ENCODE data around the gene DNAJC6.

DNAJC6 gene

GRCh38 chr1:65297706-65298105, 11.6 kb upstream of the DNAJC6 start:
- peak; percentile 44 for DNase-seq

- no peak for DNase-seq
Measured at GRCh38 chr1:65299328-65299727, 10.0 kb upstream of the DNAJC6 start.

- DNase-seq = no peak
Measured at GRCh38 chr1:65308781-65309303, 501 bp upstream of the DNAJC6 start.

GRCh38 chr1:65310078-65310587, 790 bp downstream of the DNAJC6 start:
- DNase-seq = peak; percentile 83

- peak; percentile 30 for DNase-seq
Measured at GRCh38 chr1:65311760-65312159, 2.4 kb downstream of the DNAJC6 start.

GRCh38 chr1:65316233-65316632, 6.9 kb downstream of the DNAJC6 start:
- DNase-seq = no peak

- DNase-seq = peak; percentile 97
Measured at GRCh38 chr1:65317866-65318653, 8.7 kb downstream of the DNAJC6 start.

GRCh38 chr1:65319141-65319540, 9.8 kb downstream of the DNAJC6 start:
- DNase-seq = peak; percentile 66

- no peak for DNase-seq
Measured at GRCh38 chr1:65319754-65320153, 10.4 kb downstream of the DNAJC6 start.

- no peak for DNase-seq
Measured at GRCh38 chr1:65321879-65322278, 12.5 kb downstream of the DNAJC6 start.

GRCh38 chr1:65323246-65323645, 13.9 kb downstream of the DNAJC6 start:
- DNase-seq = peak; percentile 51

GRCh38 chr1:65330021-65330420, 20.7 kb downstream of the DNAJC6 start:
- no peak for DNase-seq

GRCh38 chr1:65330822-65331221, 21.5 kb downstream of the DNAJC6 start:
- DNase-seq = no peak

GRCh38 chr1:65332821-65333220, 23.5 kb downstream of the DNAJC6 start:
- no peak for DNase-seq

- DNase-seq = no peak
Measured at GRCh38 chr1:65334081-65334480, 24.7 kb downstream of the DNAJC6 start.

- DNase-seq = peak; percentile 34
Measured at GRCh38 chr1:65339866-65340468, 30.6 kb downstream of the DNAJC6 start.

- DNase-seq = peak; percentile 79
Measured at GRCh38 chr1:65341381-65341780, 32.0 kb downstream of the DNAJC6 start.

- no peak for DNase-seq
Measured at GRCh38 chr1:65343286-65343685, 33.9 kb downstream of the DNAJC6 start.

GRCh38 chr1:65344171-65344814, 35.0 kb downstream of the DNAJC6 start:
- DNase-seq = peak; percentile 37

- DNase-seq = no peak
Measured at GRCh38 chr1:65346190-65346589, 36.8 kb downstream of the DNAJC6 start.

GRCh38 chr1:65355031-65355712, 45.8 kb downstream of the DNAJC6 start:
- DNase-seq = peak; percentile 67

- DNase-seq = no peak
Measured at GRCh38 chr1:65357291-65357960, 48.1 kb downstream of the DNAJC6 start.

All from hematopoietic multipotent progenitor cell treated with erythropoietin and hydrocortisone succinate and interleukin-3 and kit ligand, for 4 days (in vitro differentiated cells).